HuH-7 (cell line): Measurements from ENCODE around the gene OR2V1.
"Not testable (repeated sequence)": the region's sequence is repeated elsewhere in the genome, so short reads cannot be mapped to it uniquely, and the experiment has no call there.

Source experiments
- DNase-seq: peaks from one replicate; pipeline ENCODE4 v3.0.0; 2011; ENCODE audit warnings: low spot score

The OR2V1 gene

DNA sequence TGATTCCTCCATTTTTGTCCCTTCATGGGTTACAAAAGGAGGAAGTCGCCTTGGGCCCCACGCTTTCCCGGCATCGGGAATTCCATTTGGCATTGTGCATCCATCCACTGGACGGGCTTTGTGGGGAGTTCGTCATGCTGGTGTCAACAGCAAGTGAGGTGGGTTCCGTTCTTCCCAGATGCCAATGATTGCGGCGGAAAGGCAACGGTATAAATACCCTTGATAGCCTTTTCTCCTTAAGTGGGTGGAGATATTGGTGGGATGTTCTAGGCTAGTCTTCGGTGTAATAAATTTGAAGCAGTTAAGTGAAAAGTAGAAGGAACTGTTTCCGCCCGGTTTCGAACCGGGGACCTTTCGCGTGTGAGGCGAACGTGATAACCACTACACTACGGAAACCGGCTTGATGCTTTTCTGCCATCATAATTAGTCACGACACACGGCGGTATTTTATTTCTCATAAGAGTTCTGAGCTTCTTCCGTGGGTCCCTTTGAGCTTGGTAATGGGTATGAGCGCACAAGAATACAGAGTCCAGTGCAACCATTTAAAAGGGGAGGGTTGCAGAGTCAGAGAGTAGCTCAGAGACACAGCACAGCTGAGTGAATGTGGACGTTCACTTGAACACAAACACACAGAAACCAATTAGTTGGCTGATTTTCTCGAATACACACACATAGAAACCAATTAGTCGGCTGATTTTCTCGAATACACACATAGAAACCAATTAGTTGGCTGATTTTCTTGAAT, 28.9 kb downstream of the OR2V1 start:
- DNase-seq: not testable (repeated sequence)

DNA sequence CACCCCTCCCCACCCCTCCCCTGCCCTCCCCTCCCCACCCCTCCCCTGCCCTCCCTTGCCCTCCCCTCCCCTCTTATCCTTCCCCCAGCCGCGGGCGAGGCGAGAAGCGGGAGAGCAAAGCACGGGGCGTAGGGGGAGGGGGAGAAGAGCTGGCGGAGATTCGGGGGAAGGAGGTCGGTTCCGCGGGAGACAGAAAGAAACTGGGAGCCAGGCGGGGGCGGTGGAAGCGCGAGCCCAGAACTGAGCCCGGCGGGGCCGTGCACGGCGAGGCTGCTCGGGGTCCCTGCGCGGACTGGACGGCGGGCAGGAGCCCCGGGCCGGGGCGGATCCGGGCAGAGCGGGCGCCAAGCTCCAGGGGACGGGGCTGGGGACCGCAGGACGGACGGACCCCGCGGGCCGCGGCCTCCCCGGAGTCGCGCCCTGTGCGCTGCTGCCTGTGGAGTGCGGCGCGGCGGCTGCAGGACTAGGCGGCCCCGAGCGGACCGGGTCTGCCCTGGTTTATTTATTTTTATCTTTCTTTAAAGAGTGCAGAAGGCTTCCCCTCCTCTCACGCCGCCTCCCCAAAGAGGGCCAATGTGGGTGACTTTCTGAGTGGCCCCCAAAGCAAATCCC, 29.8 kb downstream of the OR2V1 start:
- DNase-seq: not testable (repeated sequence)

DNA sequence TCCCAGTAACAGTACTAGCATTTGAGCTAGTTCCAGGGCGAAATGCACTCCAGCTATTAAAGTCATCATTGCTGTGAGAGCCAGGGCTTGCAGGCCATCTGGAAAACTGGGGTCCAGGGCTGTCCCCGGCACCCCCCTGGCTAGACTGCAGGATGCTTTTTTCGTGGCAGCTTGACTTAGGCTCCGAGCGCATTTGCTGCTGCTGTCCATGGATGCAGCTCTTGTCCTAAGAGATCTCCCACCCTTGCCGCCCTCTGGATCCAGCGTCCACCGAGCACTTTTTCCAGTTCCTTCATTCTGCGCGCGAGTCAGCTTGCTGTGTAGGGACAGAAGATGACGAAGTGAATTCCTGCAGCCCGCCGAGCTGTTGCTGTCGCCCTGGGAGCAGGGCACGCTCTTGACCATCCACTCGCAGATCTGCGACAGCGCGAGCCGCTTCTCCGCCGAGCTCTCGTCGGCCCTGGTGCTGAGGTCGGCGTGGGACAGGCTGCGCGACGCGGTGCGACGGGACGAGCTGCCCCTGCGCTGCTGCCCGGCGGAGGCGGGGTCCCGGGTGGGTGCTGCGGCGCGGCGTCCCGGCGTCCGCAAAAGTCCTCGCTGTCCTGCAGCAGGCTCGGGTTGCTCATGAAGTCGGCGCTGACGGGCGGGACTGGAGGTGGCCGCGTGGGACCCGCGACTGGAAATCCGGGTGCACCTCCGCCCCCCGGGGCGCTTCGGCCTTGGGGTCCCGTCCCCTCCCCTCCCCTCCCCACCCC, 30.7 kb downstream of the OR2V1 start:
- DNase-seq: no peak

- DNase-seq: no peak
These were observed 31.3 kb downstream of the OR2V1 start for GRCh38 chr5:181099602-181100086.

DNA sequence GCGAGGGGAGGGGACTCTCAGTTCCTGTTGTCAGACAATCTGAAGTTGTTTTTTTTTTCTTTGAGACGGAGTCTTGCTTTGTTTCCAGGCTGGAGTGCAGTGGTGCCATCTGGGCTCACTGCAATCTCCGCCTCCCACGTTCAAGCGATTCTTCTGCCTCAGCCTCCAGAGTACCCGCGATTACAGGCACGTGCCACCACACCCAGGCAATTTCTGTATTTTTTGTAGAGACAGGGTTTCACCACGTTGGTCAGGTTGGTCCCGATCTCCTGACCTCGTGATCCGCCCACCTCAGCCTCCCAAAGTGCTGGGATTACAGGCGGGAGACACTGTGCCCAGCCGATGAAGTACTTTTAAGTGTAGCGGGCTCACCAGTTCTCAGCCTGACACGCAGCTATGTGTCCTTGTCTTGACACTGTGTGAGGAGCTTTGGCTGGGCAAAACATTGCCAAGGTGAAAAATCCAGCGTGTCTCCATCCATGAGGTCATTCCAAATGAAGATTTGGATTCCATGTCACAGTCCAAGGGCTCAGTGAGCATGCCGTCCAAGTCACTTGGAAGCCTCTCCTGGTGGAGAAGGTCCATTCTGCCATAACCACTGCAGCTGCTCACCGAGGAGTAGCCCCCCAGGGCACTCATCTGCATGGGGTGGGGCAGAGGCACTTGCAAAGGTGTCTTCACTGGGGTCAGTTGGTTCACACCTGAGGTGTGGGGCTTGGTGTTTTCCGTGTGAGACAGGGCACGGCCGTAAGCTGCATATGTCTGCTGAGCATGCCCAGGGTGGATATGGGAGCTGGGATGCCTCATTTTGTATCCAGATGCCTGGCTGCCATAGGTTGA, 32.0 kb downstream of the OR2V1 start:
- DNase-seq: no peak

- DNase-seq: not testable (repeated sequence)
These were observed 33.0 kb downstream of the OR2V1 start for GRCh38 chr5:181097759-181098491.

DNA sequence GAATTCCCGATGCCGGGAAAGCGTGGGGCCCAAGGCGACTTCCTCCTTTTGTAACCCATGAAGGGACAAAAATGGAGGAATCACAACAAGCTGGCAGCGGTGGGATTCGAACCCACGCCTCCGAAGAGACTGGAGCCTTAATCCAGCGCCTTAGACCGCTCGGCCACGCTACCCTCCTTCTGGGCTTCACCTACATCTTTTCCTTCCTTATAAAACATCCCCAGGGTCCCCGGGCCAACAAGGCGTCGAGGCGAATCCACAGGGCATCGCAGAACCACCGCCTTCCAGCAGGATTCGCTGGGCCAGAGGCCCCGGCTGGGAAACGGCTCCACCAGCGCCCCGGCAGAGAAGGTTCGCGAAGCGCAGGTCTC, 33.6 kb downstream of the OR2V1 start:
- DNase-seq: not testable (repeated sequence)

- not testable (repeated sequence) for DNase-seq
These were observed 34.1 kb downstream of the OR2V1 start for GRCh38 chr5:181096721-181097382.

GRCh38 chr5:181095162-181095561, 35.8 kb downstream of the OR2V1 start:
- DNase-seq: not testable (repeated sequence)

DNA sequence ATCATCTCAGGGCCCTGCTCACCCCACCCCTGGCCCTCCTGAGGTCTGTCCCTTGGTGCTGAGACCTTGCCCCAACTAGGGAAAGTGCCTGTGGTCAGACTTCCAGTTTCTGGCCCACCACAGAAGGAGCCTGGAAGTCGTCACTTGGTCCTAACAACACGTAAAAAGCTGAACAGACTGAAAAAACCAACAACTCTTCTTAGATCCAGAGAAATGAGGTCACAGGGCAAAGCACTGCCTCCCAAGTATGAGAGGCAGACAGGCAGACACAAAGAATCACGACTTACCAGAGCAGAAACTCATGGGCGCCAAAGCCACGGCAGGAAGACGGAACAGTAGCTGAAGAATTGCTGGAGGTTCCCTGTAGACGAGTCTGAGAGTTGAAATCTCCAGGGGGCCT, 38.5 kb downstream of the OR2V1 start:
- no peak for DNase-seq

DNA sequence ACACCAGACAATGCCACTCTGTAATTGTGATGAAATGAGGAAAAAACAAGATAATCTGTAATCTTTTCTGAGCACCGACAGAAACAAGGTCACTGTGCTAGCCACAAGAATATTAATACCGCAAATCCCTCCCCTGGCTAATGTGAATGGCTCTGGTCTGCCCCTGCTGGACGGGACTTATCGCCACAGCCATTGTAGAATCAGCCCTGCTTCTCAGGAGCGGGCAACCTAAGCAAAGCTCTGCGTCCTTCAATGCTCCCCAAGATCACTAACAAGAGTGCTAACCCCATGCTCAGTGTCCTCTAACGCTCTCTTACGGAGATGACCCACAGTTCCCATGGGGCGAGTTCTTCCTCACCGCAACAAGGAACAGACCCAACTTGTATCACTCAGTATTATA, 42.7 kb downstream of the OR2V1 start:
- peak; percentile 60 for DNase-seq

DNA sequence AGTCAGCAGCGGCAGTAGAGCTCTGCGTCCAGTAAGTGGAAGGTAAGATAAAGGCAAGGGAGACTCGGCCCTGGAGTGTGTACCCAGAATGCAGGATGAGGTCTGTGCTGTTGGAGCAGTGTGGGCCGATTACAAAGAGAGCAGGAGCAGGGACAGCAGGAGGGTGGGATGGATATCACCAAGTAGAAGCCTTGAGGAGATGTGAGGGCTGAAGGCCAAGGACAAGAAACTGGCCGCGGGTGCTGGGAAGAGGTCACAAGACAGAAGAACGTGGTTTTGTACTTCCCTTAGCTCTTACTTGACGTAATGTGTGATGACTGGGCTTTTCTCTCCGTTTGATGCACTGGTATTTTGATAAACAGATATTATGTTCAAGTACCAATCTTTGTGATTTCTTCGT, 43.7 kb downstream of the OR2V1 start:
- DNase-seq: no peak

GRCh38 chr5:181086884-181087205, 44.1 kb downstream of the OR2V1 start:
- DNase-seq: no peak

GRCh38 chr5:181086026-181086883, 44.7 kb downstream of the OR2V1 start:
- no peak for DNase-seq

- DNase-seq: no peak
These were observed 46.3 kb downstream of the OR2V1 start for GRCh38 chr5:181084621-181085195.

GRCh38 chr5:181081989-181082388, 49.0 kb downstream of the OR2V1 start:
- DNase-seq: no peak

GRCh38 chr5:181076920-181077319, 54.0 kb downstream of the OR2V1 start:
- DNase-seq: no peak
